ENCODE data around the gene ECSIT.
A peak's percentile ranks its signal among the peaks of the same experiment; 100 is the strongest.

ECSIT gene

DNA sequence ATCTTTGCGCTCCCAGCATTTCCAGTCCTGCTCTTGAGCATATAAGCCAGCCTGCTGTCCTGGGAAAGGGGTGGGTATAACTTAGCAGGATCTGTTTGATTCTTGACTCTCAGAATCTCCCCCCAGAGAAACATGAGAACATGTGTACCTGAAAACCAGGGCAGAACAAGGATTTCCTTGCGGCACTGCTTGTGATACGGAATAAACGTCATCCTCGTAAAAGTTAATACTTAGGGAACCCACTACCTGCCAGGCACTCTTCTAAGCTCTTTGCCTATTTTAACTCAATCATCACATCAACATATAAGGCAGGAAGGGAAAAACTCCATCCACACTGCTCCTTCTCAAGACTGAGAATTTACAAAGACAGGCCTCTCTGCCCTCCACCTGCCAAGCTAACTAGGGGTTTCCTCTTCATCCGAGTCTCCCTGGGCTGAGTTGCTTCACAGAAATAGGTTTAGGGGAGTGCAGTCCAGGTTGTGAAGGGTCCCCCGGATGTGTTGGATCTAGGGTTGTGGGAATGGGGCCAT is 24.4 kb downstream of the ECSIT start:
- DNase-seq (ENCODE audit: low spot score), result no peak

DNA sequence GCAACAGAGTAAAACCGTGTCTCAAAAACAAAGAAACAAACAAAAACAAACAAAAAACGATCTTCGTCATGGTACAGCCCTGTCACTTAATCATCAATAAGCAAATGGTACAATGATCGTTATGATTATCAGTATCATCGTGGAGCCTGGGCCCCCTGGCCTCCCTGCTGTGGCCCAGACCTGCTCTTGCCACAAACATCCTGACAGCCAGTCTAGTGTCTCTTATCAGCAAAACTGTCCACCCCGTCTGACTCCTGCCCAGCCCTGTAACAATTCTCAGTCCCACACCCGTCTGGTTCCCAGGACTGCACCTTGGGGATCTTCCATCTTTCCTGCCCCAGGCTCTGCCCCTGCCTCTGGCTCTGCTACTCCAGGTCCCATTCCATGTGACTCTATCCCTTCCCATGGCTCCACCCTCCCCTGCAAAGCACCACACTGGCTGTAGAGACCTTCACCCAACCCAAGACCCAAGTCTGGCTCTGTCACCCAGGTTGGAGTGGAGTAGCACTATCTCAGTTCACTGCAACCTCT is 29.0 kb downstream of the ECSIT start:
- no peak for DNase-seq (ENCODE audit: low spot score)

DNA sequence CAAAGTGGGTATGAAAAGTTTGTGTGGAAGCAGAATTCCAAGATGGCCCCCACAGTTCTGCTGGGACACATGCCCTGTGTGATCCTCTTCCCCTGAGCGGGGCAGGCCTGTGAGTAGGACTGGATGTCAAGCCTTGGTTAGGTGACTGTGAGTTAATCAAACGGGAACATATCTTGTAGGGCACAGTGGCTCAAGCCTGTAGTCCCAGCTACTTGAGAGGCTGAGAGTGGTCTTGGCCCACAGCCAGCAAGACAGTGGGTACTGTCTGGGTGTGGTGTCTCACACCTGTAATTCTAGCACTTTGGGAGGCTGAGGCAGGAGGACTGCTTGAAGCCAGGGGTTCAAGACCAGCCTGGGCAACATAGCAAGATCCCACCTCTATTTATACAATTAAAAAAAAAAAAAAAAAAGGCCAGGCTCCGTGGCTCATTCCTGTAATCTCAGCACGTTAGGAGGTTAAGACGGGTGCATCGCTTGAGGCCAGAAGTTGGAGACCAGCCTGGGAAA is 29.7 kb downstream of the ECSIT start:
- no peak for DNase-seq (ENCODE audit: low spot score)

DNA sequence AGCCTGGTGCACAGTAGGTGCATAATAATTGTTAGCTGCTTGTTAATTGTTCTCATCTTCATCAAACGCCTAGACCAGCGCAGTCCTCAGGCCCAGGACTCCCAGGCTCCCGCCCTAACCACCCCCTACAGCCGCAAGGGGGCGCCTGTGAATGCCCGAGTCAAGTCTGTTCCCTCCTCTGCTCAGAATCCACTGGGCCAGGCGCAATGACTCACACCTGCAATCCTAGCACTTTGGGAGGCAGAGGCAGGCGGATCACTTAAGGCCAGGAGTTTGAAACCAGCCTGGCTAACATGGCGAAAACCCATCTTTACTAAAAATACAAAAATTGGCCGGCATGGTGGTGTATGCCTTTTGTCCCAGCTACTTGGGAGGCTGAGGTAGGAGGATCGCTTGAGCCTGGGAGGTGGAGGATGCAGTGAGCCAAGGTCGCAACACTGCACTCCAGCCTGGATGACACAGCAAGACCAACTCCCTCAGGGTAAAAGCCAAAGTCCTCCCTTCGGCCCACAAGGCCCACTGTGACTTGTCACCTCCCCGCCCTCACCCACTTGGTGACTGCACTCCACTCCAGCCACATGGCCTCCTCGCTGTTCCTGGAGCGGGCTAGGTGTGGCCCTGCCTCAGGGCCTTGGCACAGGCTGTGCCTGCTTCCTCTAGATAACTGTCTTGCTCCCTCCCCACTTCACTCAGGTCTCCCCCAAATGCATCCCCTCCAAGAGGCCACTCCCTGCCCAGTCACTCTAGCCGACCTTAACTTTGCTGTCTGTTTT is 32.4 kb downstream of the ECSIT start:
- no peak for DNase-seq (ENCODE audit: low spot score)

DNA sequence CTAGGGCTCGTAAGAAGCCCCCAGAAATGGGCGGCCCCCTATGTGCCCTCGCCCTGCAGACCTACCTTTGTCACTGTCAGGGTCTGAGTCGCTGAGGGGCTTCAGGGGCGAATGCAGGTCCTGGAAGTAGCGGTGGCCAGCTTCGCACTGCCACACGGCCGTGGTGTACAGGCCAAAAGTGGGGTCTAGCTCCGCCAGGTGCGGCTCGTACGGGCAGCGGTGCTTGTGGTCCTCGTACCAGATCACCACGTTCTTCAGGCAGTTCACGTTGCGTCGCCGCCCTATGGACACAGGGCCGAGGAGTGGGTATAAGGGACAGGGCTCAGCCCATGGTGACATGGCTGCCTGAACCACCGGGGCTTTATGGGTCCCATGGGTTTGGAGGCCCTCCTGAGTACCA is 33.0 kb downstream of the ECSIT start:
- no peak for DNase-seq (ENCODE audit: low spot score)

DNA sequence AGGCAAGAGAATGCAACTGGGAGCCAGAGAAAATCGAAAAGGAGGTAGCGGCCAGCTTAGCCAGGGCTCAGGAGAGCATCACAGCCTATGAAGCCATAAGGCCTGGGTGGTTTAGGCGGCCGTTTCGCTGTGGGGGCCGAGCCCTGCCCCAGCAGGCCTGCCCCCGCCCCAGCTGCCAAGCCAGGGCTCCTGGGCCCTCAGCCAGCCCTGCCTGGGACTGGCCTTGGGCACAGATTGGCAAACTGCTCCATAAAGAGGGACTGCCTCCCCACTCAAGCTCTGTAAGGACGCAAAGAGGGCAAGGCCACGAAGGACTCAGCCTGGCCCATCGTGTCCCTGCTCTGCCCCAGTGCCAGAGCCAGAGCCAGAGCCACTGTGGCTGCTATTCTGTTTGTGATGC is 33.5 kb downstream of the ECSIT start:
- DNase-seq (ENCODE audit: low spot score), result no peak

DNA sequence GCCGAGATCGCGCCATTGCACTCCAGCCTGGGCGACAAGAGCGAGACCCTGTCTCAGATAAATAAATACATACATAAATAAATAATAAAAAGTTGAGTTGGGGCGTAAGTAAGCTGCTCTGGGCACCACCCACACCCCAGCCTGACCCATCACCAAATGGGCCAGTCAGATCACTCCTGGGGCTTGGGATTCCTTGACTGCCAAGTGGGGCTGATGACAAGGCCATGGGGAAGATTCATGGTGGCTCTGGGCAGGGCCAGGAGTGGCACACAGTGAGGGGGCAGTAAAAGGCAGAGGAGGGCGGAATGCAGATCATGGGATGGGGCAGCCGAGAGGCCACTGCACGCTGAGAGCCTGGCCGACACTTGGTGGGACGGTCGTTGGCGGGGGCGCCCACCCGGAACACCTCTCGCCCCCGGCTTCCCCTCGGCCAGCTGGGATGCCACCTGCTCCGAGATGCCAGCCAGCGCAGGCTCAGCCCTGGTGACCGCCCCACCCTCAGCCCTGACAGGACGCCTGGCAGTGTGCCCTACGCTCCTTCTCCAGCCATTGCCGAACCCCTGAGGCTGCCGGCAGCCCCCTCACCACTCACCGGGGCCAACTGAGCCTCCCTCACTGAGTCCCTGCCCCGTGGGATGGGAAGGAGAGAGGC is 34.2 kb downstream of the ECSIT start:
- no peak for DNase-seq (ENCODE audit: low spot score)

DNA sequence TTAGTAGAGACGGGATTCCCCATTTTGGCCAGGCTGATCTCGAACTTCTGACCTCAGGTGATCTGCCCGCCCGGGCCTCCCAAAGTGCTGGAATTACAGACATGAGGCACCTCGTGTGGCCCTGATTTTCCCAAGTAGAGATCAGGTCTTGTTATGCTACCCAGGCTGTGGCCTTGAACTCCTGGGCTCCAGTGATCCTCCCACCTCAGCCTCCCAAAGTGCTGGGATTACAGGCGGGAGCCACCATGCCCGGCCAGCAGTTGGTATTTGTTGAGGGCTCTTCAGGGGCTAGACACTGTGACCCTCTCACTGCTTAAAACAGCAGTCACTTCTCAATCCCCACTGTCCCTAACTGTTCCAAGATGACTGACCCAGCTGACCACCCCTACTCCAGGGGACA is 39.6 kb downstream of the ECSIT start:
- DNase-seq (ENCODE audit: low spot score), result no peak

DNA sequence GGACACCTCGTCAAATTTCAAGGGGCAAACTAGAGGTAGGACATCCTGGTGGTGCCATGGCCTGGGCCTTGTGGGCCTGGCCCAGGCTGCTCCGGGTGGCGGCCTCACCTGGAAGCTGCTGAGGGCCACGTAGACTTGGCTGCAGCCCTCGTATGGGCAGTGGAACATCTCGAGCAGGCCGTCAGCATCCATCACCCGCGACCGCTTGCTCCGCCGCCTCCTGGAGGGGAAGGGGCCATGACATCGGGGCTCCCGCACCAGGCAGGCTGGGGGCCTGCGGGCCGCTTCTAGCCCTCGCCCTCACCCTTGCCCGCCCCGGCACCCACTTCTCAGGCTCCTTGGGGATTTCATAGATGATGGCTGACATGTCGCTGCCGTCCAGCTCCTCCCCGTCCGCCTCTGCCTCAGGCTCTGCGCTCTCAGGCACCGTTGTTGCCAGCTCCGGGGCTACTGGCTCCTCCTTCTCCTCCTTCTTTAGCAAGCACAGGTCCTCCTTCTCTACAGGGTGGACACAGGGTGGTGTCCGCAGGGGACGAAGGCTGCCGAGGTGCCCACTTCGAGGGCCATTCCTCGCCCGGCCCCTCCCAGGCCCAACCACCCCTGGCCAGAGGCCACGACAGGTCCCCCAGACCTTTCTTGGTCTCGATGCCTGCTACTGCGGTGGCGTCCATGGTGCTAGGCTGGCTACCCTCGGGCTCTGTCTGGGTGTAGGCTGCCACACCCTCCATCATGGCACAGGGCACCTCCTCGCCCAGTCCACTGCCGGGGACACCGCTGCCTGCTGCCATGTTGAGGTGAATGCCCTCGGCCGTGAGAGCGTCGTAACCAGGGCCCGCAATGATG is 42.1 kb downstream of the ECSIT start:
- no peak for DNase-seq (ENCODE audit: low spot score)

DNA sequence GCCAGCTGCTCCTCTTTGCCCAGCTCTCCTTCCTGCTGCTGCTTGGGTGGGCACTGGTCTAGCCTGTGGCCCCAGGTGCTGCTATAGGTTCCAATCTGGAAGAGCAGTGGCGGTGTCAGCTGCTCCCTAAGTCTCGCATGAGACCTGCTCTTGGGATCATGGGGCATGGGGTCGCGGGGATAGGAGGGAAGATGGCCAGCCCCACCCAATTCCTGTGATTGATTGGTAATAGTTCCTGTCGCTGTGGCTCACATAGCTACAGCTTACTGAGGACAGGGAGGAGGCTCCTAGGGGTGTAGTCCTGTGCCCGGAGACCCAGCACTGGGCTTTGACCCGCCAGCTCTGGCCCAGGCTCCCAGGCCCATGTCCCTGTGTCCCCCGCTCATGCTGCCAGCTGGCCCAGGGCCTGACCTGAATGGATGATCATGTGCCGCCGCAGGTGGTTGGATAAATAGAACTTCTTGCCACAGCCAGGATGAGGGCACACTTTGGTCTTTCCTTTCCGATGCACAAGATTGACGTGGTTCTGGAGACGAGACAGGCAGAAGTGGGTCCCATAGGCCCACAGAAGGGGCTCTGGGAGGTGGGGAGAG is 43.6 kb downstream of the ECSIT start:
- DNase-seq (ENCODE audit: low spot score), result no peak

DNA sequence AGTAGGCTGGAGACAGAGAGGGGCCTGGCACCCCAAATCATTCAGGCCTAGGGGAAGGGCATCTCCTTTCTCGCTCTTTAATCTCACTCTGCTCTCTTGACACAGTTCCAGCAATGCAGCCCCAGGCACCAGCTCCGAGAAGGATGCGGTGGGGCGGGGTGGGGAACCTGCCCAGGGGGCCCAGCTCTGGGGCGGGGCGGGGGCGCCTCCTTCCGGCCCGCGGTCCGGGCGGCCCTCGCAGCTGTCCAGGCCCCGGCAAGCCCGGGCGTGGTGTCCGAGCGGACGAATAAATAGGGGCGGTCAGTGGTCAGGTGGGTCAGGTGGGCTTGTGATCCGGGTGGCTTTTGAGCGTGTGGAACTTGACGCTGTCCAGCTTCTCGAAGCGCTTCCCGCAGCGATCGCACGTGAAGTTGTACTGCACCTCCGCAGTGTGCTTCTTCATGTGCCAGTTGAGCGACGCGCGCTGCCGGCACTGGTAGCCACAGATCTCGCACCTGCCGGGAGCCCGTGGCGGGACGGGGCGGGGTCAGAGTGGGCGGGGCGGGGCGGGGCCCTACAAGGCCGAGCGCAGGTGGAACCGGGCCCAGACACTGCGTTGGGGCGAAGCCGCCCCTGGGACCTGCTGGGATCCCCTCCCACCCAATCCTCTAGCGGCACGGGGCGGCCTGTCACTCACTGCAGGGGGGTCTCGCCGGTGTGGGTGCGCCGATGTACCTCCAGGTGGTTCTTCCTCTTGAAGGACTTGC is 45.4 kb downstream of the ECSIT start:
- DNase-seq (ENCODE audit: low spot score), result no peak

DNA sequence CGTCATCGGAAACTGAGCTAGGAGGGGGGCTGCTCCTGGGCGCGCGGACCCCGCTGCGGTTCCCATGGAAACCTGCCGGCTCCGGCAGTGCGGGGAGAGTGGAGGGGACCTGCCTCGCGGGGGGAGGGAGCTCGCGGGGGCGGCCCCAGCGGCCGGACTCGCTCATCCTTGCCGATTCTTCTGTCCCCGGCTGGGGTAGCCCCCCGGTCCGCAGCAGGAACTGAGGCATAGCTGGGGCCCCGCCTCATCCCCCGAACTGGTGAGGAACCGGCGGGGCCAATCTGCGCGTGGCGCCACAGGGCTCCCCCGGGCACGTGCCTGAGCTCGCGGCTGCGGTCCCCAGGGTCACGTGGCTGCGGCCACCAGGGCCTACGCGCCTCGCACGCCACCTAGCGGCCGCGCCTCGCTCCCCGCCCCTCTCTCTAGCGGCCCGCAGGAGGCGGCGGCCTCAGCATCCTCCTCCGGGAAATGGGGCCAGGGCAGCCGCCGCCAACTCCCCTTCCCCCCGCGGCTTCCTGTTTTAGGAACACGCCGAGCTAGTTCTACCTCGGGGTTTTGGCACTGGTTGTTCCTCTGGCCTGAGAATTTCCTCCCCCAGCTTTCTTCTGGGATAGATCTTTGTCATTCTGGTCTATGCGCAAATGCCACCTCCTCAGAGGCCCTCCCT is 46.4 kb downstream of the ECSIT start:
- peak; percentile 71 for DNase-seq (ENCODE audit: low spot score)

DNA sequence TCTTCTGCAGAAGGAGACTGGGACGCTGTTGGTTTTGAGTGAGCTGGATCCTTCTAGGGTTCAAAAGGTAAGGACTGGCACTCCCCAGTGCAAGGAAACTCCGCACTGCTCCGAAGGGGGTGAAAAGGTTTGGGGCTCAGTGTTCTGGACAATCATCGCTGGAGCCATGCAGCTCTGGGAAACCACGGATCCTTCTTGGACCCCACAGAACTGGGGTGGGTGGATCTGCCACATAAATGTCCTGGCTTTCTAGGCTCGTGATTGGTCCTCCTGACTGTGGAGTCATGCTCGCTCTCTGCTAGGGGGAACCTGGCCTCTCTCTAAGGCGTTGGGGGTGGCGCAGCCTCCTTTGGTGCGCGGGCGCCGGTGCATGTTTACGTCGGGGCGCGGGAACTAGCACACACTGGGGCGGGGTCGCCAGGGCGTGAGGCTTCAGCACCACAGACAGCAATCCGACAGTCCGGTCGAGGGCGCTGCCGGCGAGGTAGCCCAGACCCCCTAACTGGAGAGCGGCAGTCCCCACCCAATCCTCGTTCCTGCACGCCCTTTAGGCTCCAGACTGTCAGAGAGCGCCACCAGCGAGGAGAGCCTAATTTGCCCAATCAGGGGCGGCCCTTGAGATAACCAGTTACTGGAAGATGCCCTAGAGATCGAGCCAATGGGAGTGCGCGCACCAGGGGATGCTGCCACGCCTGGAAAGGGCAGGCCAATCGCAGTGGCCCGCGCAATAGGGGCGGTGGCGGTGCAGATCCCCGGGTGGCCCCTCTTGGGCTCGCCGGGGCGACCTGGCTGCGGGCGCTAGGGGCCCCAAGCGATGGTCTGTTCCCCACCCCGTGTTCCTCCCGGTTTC is 47.2 kb downstream of the ECSIT start:
- DNase-seq (ENCODE audit: low spot score), result peak; percentile 91

DNA sequence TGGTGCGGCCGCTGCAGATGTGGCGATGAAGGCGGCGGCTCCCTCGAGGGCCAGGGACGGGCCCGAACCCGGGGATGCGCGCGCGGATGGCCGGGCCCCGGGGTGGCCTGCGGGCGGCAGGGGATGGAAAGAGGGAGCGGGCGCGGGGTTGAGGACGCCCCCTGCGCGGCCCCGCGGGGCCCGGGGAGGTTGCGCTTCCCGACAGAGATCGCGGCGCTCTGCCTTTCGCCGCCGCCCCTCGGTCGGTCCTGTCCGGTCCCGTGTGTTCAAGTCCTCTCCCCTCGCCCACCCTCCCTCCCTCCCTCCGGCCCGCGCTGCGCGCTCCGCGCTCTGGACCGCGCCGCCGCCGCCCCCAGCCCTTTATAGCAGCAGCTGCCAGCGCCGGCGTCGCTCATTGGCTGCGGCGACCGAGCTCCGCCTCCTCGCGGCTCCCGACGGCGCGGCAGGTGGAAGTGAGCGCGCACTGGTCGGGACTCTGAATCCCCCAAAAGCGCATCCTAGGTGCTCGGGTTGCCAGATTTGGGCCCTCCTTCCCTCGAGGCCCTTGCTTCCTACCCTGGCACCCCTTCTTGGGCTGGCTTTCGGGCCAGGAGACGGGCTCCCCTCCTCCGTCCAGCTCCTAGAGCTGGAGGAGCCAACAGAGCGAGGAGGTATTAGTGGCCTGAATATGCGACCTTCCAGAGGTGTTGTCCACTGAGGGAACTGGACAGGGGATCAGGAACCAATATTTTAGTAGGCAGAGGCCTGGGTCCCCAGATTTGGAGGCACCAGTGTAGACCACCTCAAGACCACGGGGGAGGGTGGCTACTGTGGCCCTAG is 48.0 kb downstream of the ECSIT start, which contains the start of gene ELAVL3:
ELAVL3 (minus strand) TSS at position 332 of the 819 bp plus-strand sequence. CDS start 438 bp downstream, outside the sequence.
- no peak for DNase-seq (ENCODE audit: low spot score)

DNA sequence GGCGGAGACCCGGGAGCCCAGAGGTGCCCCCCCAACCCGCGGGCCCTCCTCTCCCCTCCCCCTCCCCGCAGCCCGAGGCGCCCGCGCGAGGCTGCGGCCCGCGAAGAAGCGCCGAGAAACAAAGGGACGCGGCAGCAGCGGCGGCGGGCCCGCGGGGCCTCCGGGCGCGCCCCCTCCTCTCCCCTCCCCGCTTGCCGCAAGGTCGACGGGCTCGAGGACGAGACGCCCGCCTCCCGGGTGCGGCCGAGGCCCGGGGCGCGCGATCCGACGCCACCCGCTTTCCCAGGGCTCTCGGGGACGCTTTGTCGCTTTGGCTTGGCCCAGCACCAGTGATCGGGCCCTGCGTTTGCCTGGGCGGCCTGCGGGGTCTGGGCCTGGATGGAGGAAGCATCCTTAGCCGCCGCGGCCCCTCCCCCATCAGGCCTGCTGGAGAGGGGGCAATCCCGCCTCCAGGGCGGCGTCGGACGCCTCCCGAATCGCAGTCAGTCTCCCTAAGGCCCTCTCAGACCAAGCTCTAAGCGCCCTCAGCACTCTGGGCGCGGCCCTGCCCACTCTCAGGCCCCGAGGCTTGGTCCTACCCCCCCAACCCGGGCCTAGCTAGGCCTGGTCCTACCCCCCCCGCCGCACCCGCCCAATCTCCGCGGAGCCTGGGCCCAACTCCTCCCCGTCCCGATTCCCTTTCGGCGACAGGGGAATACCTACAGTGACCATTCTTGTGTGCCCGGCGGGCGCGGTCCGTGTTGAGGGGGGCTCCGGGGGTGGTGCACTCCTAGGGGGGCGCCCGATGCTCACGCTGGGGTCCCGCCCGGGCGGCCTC is 48.8 kb downstream of the ECSIT start:
- DNase-seq (ENCODE audit: low spot score), result no peak

DNA sequence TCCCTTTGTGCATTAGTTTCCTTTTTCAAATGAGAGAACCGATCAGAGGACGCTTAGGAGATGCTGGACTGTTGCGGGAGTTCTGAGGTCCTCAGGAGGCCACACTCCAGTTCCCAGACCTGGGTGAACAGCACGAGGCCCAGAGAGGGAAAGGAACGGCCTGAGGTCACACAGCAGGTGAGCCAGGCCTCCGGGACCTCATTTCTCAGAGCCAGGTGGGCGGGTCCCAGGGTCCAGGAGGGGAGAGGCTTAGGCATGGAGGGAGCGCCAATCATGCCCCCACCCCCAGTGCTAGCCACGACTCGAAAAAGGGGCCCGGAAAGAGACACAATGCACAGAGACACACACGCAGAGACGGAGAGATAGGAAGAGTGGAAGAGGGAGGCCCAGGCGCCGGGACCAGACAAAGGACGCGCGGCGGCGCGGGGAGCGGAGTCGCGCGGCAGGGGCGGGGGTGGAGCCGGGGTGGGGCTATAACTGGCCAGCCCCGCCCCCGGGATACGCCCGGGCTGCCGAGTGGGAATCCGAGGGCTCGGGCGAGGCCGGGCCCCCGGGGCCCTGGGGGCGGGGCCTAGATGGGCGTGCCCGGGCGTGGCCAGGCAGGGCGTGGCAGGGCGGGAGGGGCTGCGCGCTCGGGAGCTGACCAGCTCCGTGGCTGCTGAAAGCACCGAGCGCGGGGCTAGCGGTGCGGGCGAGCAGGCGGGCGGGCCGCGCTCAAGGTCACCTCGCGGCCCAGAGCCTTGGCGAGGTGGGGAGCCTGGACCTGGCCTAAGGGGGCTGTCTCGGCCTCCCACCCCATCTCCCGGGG is 49.6 kb downstream of the ECSIT start:
- DNase-seq (ENCODE audit: low spot score), result peak; percentile 78
